H9 (cell line): ENCODE measurements around the gene CCNG1. TPM values are rescaled to one million over a fixed set of nuclear protein-coding genes. Genes with fewer than 3 reads are reported as not detected.

Experiments used
- DNase-seq: peaks from one replicate; pipeline ENCODE4 v3.0.0-alpha.2; 2017
- H2AFZ ChIP-seq: one replicate; pipeline ENCODE4 v1.6.1; 2013; ENCODE audit warnings: mild to moderate bottlenecking, low read length, control low read depth, moderate library complexity
- H2AK5ac ChIP-seq: 2 replicates; pipeline ENCODE4 v1.6.1; 2013; ENCODE audit warnings: low read length, control low read depth, mixed read lengths; ENCODE audit not compliant: insufficient read length
- H2BK120ac ChIP-seq: one replicate; pipeline ENCODE4 v1.6.1; 2013; ENCODE audit warnings: low read depth, mild to moderate bottlenecking, low read length, control low read depth, inconsistent platforms; ENCODE audit not compliant: poor library complexity, severe bottlenecking
- H2BK12ac ChIP-seq: 2 replicates; pipeline ENCODE4 v1.6.1; 2013; ENCODE audit warnings: low read length, control low read depth, mixed read lengths, low read depth; ENCODE audit not compliant: insufficient read length
- H2BK15ac ChIP-seq: 2 replicates; pipeline ENCODE4 v1.6.1; 2013; ENCODE audit warnings: low read depth, low read length, control low read depth
- H2BK20ac ChIP-seq: one replicate; pipeline ENCODE4 v1.6.1; 2013; ENCODE audit warnings: low read depth, mild to moderate bottlenecking, low read length, control low read depth, inconsistent platforms; ENCODE audit not compliant: poor library complexity, severe bottlenecking
- H2BK5ac ChIP-seq: 2 replicates; pipeline ENCODE4 v1.6.1; 2013; ENCODE audit warnings: low read length, control low read depth, mixed read lengths; ENCODE audit not compliant: insufficient read length
- H3K14ac ChIP-seq: 2 replicates; pipeline ENCODE4 v1.6.1; 2013; ENCODE audit warnings: low read length, control low read depth; ENCODE audit not compliant: insufficient read depth
- H3K18ac ChIP-seq: 2 replicates; pipeline ENCODE4 v1.6.1; 2013; ENCODE audit warnings: low read depth, mild to moderate bottlenecking, mixed read lengths, low read length, control low read depth; ENCODE audit not compliant: insufficient read length
- H3K23ac ChIP-seq: 2 replicates; pipeline ENCODE4 v1.6.1; 2013; ENCODE audit warnings: low read length, control low read depth, mixed read lengths, low read depth; ENCODE audit not compliant: insufficient read length
- H3K23me2 ChIP-seq: 2 replicates; pipeline ENCODE4 v1.6.1; 2013; ENCODE audit warnings: low read depth, mild to moderate bottlenecking, mixed read lengths, low read length, control low read depth; ENCODE audit not compliant: insufficient read length, poor library complexity, severe bottlenecking
- H3K27ac ChIP-seq: 2 replicates; pipeline ENCODE4 v1.5.1; 2013; ENCODE audit warnings: low read length, control low read depth, mixed read lengths, low read depth; ENCODE audit not compliant: insufficient read length
- H3K27me3 ChIP-seq: 2 replicates; pipeline ENCODE4 v1.6.1; 2013; ENCODE audit warnings: low read length, control low read depth, inconsistent platforms; ENCODE audit not compliant: insufficient read depth
- H3K4ac ChIP-seq: 2 replicates; pipeline ENCODE4 v1.6.1; 2013; ENCODE audit warnings: low read depth, mild to moderate bottlenecking, control low read depth, inconsistent platforms, low read length, moderate library complexity
- H3K4me1 ChIP-seq: 2 replicates; pipeline ENCODE4 v1.6.1; 2013; ENCODE audit warnings: low read length, control low read depth, inconsistent platforms; ENCODE audit not compliant: insufficient read depth
- H3K4me2 ChIP-seq: 2 replicates; pipeline ENCODE4 v1.6.1; 2013; ENCODE audit warnings: low read length, control low read depth, mixed read lengths; ENCODE audit not compliant: insufficient read length, insufficient read depth
- H3K56ac ChIP-seq: 2 replicates; pipeline ENCODE4 v1.6.1; 2013; ENCODE audit warnings: low read depth, mild to moderate bottlenecking, mixed read lengths, low read length, control low read depth; ENCODE audit not compliant: insufficient read length
- H3K79me1 ChIP-seq: 2 replicates; pipeline ENCODE4 v1.6.1; 2013; ENCODE audit warnings: low read depth, mild to moderate bottlenecking, moderate library complexity, low read length, control low read depth, inconsistent platforms; ENCODE audit not compliant: insufficient read depth, poor library complexity, severe bottlenecking
- H3K79me2 ChIP-seq: 2 replicates; pipeline ENCODE4 v1.6.1; 2013; ENCODE audit warnings: low read length, control low read depth, inconsistent platforms; ENCODE audit not compliant: insufficient read depth
- H3K9ac ChIP-seq: 2 replicates; pipeline ENCODE4 v1.6.1; 2013; ENCODE audit warnings: low read length, control low read depth, mixed read lengths; ENCODE audit not compliant: insufficient read length; ENCODE audit errors: extremely low read depth
- H3K9me3 ChIP-seq: one replicate; pipeline ENCODE4 v1.6.1; 2013; ENCODE audit warnings: low read depth, low read length, inconsistent platforms; ENCODE audit not compliant: control insufficient read depth
- H3T11ph ChIP-seq: one replicate; pipeline ENCODE4 v1.6.1; 2013; ENCODE audit warnings: mild to moderate bottlenecking, low read length, control low read depth, inconsistent platforms
- H4K20me1 ChIP-seq: one replicate; pipeline ENCODE4 v1.6.1; 2013; ENCODE audit not compliant: control insufficient read depth, insufficient read length, insufficient read depth
- H4K5ac ChIP-seq: 2 replicates; pipeline ENCODE4 v1.6.1; 2013; ENCODE audit warnings: low read depth, mild to moderate bottlenecking, mixed read lengths, low read length, control low read depth; ENCODE audit not compliant: insufficient read length
- H4K8ac ChIP-seq: replicated peaks from 2 replicates; pipeline ENCODE4 v1.6.1; 2013; ENCODE audit warnings: low read length, control low read depth, mixed read lengths, low read depth; ENCODE audit not compliant: insufficient read length
- H4K91ac ChIP-seq: 2 replicates; pipeline ENCODE4 v1.6.1; 2013; ENCODE audit warnings: low read depth, mild to moderate bottlenecking, moderate library complexity, mixed read lengths, low read length, control low read depth; ENCODE audit not compliant: insufficient read length
- H3K27ac Mint-ChIP-seq, 3 experiments: 2 replicates in 2 of 3; 3 replicates in 1 of 3; pipeline ENCODE4 v1.8.0; 2020 to 2021; ENCODE audit warnings: mixed read lengths in 3 of 3, mild to moderate bottlenecking in 1 of 3, moderate library complexity in 1 of 3
- H3K27me3 Mint-ChIP-seq: 2 replicates; pipeline ENCODE4 v1.8.0; 2021; ENCODE audit warnings: low read depth, mild to moderate bottlenecking, moderate library complexity, mixed read lengths
- H3K36me3 Mint-ChIP-seq, 3 experiments: 2 replicates in 2 of 3; 3 replicates in 1 of 3; pipeline ENCODE4 v1.8.0; 2020 to 2021; ENCODE audit warnings: low read depth in 3 of 3, mixed read lengths in 3 of 3; ENCODE audit not compliant: insufficient read depth in 1 of 3
- H3K4me1 Mint-ChIP-seq, 2 experiments: 2 replicates each; pipeline ENCODE4 v1.8.0; 2020; ENCODE audit warnings: mixed read lengths in 2 of 2
- H3K4me3 Mint-ChIP-seq, 2 experiments: 2 replicates in 1 of 2; 3 replicates in 1 of 2; pipeline ENCODE4 v1.8.0; 2020 to 2021; ENCODE audit warnings: mild to moderate bottlenecking in 2 of 2, mixed read lengths in 2 of 2, moderate library complexity in 1 of 2
- H3K9me3 Mint-ChIP-seq, 2 experiments: 2 replicates in 1 of 2; 3 replicates in 1 of 2; pipeline ENCODE4 v1.8.0; 2020; ENCODE audit warnings: mild to moderate bottlenecking in 2 of 2, mixed read lengths in 2 of 2, moderate library complexity in 1 of 2
- WGBS: extraction: QIAGEN DNeasy Blood & Tissue Kit; methylation state at CpG from one replicate; pipeline ENCODE4 v1.1.7; 2013; ENCODE audit warnings: missing lambda C conversion rate, low lambda C conversion rate, mixed read lengths; ENCODE audit not compliant: insufficient read length; ENCODE audit errors: extremely low coverage; 5-methylcytosine and 5-hydroxymethylcytosine counted together
- total RNA-seq: library from RNA; stranded (reverse); gene quantifications from 2 replicates; pipeline ENCODE4 v1.2.1, GENCODE V29; 2021
- TF ChIP-seq, protein P1 (sequence below): fragments of 200-600 bp; sonication (generic); conservative IDR thresholded peaks from 3 replicates; pipeline ENCODE4 v1.8.0; 2021; ENCODE audit warnings: antibody characterized with exemption, mild to moderate bottlenecking

CCNG1 gene
- total RNA-seq, 1 experiment from 2014 or later, result 521 TPM

DNA sequence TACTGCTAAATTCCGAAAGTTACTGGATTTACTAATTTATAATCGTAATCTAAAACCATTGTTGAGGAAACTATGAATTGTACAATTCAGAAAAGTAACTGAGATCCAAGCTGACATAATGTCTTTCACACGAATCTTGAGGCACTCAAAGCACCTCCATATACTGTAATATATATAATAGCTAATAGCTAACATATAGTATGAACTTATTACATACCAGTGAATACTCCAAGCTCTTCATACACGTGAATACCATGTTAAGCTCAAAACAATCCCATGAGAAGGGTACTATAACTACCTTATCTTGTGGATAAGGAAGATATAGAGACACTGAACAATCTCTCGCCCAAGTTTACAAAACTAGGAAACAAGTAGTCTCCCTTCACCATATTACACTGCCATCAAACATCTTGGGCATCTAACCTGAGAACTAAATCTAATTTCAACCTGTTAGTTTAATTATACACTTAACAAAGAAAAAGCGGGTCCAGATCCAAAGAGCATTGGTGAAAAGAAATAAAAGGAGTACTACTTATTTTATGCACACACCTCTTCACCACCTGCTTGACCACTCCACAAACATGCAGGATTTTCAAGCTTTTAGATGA lies 21.5 kb downstream of the CCNG1 start:
- Histone ChIP-seq H2BK20ac (no peak overlapping the region), H2AFZ (no peak overlapping the region), H3K4me1 (no peaks in the 10 kb centered on the region), H2BK5ac (no peak overlapping the region), H3K4me2 (peak overlapping the region; percentile 89), H3K79me2 (no peaks in the 10 kb centered on the region; the same call in 1 of the 2 replicates), H2BK12ac (no peak overlapping the region), H3K9ac (peak overlapping the region; percentile 82), H3K27ac (peak overlapping the region; percentile 98), H3K23ac (no peak overlapping the region), H2AK5ac (no peak overlapping the region), H2BK15ac (no peak overlapping the region), H3K23me2 (peaks cover 4% of the 10 kb centered on the region), H3T11ph (no peak overlapping the region), H3K79me1 (peaks cover 4% of the 10 kb centered on the region), H4K91ac (no peak overlapping the region), H2BK120ac (no peak overlapping the region), H4K20me1 (no peaks in the 10 kb centered on the region), H4K5ac (no peak overlapping the region), H3K56ac (no peak overlapping the region), H3K18ac (no peak overlapping the region), H3K14ac (no peak overlapping the region), H3K9me3 (no peaks in the 10 kb centered on the region), H3K27me3 (no peaks in the 10 kb centered on the region; the same call in 1 of the 2 replicates), H4K8ac (no peak overlapping the region), H3K4ac (no peak overlapping the region)
- peaks cover 3% of the 10 kb centered on the region; the same call in 1 of the 2 replicates for H3K27me3 Mint-ChIP-seq
- no peak for DNase-seq
- no CpG with 5 or more reads among the region's 6 CpGs for WGBS
- peak overlapping the region; percentile 99 to 100 (median 100) for H3K27ac Mint-ChIP-seq
- TF ChIP-seq, protein P1, sequence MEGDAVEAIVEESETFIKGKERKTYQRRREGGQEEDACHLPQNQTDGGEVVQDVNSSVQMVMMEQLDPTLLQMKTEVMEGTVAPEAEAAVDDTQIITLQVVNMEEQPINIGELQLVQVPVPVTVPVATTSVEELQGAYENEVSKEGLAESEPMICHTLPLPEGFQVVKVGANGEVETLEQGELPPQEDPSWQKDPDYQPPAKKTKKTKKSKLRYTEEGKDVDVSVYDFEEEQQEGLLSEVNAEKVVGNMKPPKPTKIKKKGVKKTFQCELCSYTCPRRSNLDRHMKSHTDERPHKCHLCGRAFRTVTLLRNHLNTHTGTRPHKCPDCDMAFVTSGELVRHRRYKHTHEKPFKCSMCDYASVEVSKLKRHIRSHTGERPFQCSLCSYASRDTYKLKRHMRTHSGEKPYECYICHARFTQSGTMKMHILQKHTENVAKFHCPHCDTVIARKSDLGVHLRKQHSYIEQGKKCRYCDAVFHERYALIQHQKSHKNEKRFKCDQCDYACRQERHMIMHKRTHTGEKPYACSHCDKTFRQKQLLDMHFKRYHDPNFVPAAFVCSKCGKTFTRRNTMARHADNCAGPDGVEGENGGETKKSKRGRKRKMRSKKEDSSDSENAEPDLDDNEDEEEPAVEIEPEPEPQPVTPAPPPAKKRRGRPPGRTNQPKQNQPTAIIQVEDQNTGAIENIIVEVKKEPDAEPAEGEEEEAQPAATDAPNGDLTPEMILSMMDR, result no peak
- peaks cover 11 to 25% of the 10 kb centered on the region in 2 experiments for H3K4me1 Mint-ChIP-seq
- peaks cover 19 to 38% (median 26%) of the 10 kb centered on the region in 3 experiments; a peak in 6 of 7 replicates for H3K36me3 Mint-ChIP-seq
- H3K9me3 Mint-ChIP-seq, result no peaks in the 10 kb centered on the region
- H3K4me3 Mint-ChIP-seq, result peak overlapping the region; percentile 93 to 99
